ENCODE results near the gene RNASET2.
"Not testable (repeated sequence)": the region's sequence is repeated elsewhere in the genome, so short reads cannot be mapped to it uniquely, and the experiment has no call there.

The RNASET2 gene

GRCh38 chr6:166970091-166970490 is 13.7 kb upstream of the RNASET2 start:
- DNase-seq (ENCODE audit: low read depth in 2 of 2): no peak

- DNase-seq (ENCODE audit: low read depth in 2 of 2): no peak
These were observed 13.1 kb upstream of the RNASET2 start for GRCh38 chr6:166969390-166970002.

GRCh38 chr6:166966268-166966667 is 9.9 kb upstream of the RNASET2 start:
- no peak for DNase-seq (ENCODE audit: low read depth in 2 of 2)

- DNase-seq (ENCODE audit: low read depth in 2 of 2): no peak
These were observed 4.2 kb upstream of the RNASET2 start for GRCh38 chr6:166960609-166960978.

GRCh38 chr6:166959911-166960608 is 3.7 kb upstream of the RNASET2 start:
- no peak for DNase-seq (ENCODE audit: low read depth in 2 of 2)

- no peak for DNase-seq (ENCODE audit: low read depth in 2 of 2)
These were observed 2.8 kb upstream of the RNASET2 start for GRCh38 chr6:166958926-166959861.

GRCh38 chr6:166957805-166958076 is 1.4 kb upstream of the RNASET2 start:
- DNase-seq (ENCODE audit: low read depth in 2 of 2): no peak

GRCh38 chr6:166957087-166957804 is 896 bp upstream of the RNASET2 start:
- peak in 1 of 2 donors; percentile 41 for DNase-seq (ENCODE audit: low read depth in 2 of 2)

- no peak for DNase-seq (ENCODE audit: low read depth in 2 of 2)
These were observed 396 bp downstream of the RNASET2 start for GRCh38 chr6:166955865-166956443.

- no peak for DNase-seq (ENCODE audit: low read depth in 2 of 2)
These were observed 1.1 kb downstream of the RNASET2 start for GRCh38 chr6:166955121-166955864.

- no peak for DNase-seq (ENCODE audit: low read depth in 2 of 2)
These were observed 2.1 kb downstream of the RNASET2 start for GRCh38 chr6:166954118-166954713.

GRCh38 chr6:166952567-166953486 is 3.5 kb downstream of the RNASET2 start:
- no peak for DNase-seq (ENCODE audit: low read depth in 2 of 2)

- no peak for DNase-seq (ENCODE audit: low read depth in 2 of 2)
These were observed 4.2 kb downstream of the RNASET2 start for GRCh38 chr6:166952121-166952520.

GRCh38 chr6:166951670-166952060 is 4.7 kb downstream of the RNASET2 start:
- DNase-seq (ENCODE audit: low read depth in 2 of 2): no peak

- peak; percentile 52 to 80 for DNase-seq (ENCODE audit: low read depth in 2 of 2)
These were observed 5.3 kb downstream of the RNASET2 start for GRCh38 chr6:166950892-166951669.

GRCh38 chr6:166950443-166950821 is 5.9 kb downstream of the RNASET2 start:
- no peak for DNase-seq (ENCODE audit: low read depth in 2 of 2)

GRCh38 chr6:166949528-166950442 is 6.6 kb downstream of the RNASET2 start:
- DNase-seq (ENCODE audit: low read depth in 2 of 2): no peak

GRCh38 chr6:166948724-166949123 is 7.6 kb downstream of the RNASET2 start:
- not testable (repeated sequence) for DNase-seq (ENCODE audit: low read depth in 2 of 2)
